ENCODE data around the gene YBEY.

DNA sequence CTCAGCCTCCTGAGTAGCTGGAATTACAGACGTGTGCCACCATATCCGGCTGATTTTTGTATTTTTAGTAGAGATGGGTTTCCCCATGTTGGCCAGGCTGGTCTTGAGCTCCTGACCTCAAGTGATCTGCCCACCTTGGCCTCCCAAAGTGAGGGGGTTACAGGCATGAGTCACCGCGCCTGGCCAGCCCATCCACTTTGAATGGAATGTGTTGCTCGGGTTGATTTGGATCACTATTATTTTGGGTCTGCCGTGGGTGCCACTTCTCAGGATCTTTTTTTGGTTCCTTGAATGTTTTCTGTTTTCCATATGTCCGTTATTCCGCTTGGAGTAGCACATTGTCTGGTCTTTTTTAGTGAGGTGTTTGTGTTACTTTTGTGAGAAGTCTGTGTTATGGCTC, 54.9 kb downstream of the YBEY start:
- TF ChIP-seq POLR2AphosphoS5 (IDR thresholded peaks at IDR 0.05): no peak
- TF ChIP-seq, protein P1, sequence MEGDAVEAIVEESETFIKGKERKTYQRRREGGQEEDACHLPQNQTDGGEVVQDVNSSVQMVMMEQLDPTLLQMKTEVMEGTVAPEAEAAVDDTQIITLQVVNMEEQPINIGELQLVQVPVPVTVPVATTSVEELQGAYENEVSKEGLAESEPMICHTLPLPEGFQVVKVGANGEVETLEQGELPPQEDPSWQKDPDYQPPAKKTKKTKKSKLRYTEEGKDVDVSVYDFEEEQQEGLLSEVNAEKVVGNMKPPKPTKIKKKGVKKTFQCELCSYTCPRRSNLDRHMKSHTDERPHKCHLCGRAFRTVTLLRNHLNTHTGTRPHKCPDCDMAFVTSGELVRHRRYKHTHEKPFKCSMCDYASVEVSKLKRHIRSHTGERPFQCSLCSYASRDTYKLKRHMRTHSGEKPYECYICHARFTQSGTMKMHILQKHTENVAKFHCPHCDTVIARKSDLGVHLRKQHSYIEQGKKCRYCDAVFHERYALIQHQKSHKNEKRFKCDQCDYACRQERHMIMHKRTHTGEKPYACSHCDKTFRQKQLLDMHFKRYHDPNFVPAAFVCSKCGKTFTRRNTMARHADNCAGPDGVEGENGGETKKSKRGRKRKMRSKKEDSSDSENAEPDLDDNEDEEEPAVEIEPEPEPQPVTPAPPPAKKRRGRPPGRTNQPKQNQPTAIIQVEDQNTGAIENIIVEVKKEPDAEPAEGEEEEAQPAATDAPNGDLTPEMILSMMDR (IDR thresholded peaks at IDR 0.05 in 8 of 11, conservative IDR thresholded peaks at IDR 0.05 in 3 of 11): no peak
